IgD-negative memory B cell (primary cell): ENCODE data around the gene KIAA1671. TPM values are rescaled to one million over a fixed set of nuclear protein-coding genes. Genes with fewer than 3 reads are reported as not detected.
A peak's percentile ranks its signal among the peaks of the same experiment; 100 is the strongest.

Source experiments
- H3K27ac Mint-ChIP-seq, 3 donors: one replicate each; pipeline ENCODE4 v1.8.0; 2020 to 2022; ENCODE audit warnings: mild to moderate bottlenecking in 3 of 3, mixed read lengths in 3 of 3, moderate library complexity in 1 of 3
- H3K27me3 Mint-ChIP-seq: one replicate; pipeline ENCODE4 v1.8.0; 2021; ENCODE audit warnings: mixed read lengths
- H3K36me3 Mint-ChIP-seq: one replicate; pipeline ENCODE4 v1.8.0; 2020; ENCODE audit warnings: mild to moderate bottlenecking, mixed read lengths
- H3K4me1 Mint-ChIP-seq, 3 donors: one replicate each; pipeline ENCODE4 v1.8.0; 2020 to 2022; ENCODE audit warnings: mixed read lengths in 3 of 3, mild to moderate bottlenecking in 1 of 3
- H3K4me3 Mint-ChIP-seq, 4 donors: one replicate each; pipeline ENCODE4 v1.8.0; 2020 to 2022; ENCODE audit warnings: mild to moderate bottlenecking in 4 of 4, mixed read lengths in 4 of 4, moderate library complexity in 3 of 4
- H3K9me3 Mint-ChIP-seq, 3 donors: one replicate each; pipeline ENCODE4 v1.8.0; 2020 to 2021; ENCODE audit warnings: mixed read lengths in 3 of 3, mild to moderate bottlenecking in 1 of 3
- polyA plus RNA-seq: library from polyadenylated mRNA; unstranded; fragments of 300-500 nt; fragmentation: Illumina TruSeq; gene quantifications from one replicate; pipeline ENCODE4 v1.2.3, GENCODE V29; 2021

KIAA1671 gene
- polyA plus RNA-seq, 1 donor from 2014 or later = not detected

DNA sequence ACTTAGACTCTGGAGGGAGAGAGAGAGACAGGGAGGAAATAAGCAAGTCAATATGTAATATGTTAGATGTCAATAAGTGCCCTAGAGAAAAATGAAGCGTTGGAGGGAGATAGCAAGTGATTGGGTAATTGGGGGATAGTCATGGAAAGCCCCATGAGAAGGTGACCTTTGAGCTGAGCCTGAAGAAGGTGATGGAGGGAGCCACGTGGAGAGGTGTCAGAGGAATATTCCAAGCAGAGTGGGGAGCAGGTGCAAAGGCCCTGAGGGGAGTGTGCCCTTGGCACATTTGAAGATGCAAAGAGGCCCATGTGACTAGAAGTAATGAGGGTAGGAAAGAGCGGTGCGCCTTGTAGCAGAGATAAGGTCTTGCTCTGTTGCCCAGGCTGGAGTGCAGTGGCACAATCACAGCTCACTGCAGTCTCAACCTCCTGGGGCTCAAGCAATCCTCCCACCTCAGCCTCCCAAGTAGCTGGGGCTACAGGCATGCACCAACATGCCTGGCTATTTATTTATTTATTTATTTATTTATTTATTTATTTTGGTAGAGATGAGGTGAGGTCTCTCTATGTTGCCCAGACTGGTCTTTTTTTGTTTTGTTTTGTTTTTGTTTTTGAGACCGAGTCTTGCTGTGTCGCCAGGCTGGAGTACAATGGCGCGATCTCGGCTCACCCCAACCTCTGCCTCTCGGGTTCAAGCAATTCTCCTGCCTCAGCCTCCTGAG lies 8.1 kb upstream of the KIAA1671 start:
- Mint-ChIP-seq H3K4me1 (peaks cover 0 to 1% (median 0%) of the 10 kb centered on the region in 3 donors), H3K27me3 (peaks cover 18% of the 10 kb centered on the region), H3K4me3 (no peak overlapping the region), H3K9me3 (peaks cover 0 to 4% (median 0%) of the 10 kb centered on the region in 3 donors), H3K36me3 (no peaks in the 10 kb centered on the region), H3K27ac (no peak overlapping the region)

- H3K9me3 Mint-ChIP-seq = peaks cover 0 to 4% (median 0%) of the 10 kb centered on the region in 3 donors
- peaks cover 25% of the 10 kb centered on the region for H3K27me3 Mint-ChIP-seq
- H3K4me1 Mint-ChIP-seq = peaks cover 0 to 1% (median 0%) of the 10 kb centered on the region in 3 donors
- H3K36me3 Mint-ChIP-seq = no peaks in the 10 kb centered on the region
- peak overlapping the region in 1 of 3 donors; percentile 92 for H3K27ac Mint-ChIP-seq
- no peak overlapping the region for H3K4me3 Mint-ChIP-seq
Observed at GRCh38 chr22:24945430-24945829, 7.1 kb upstream of the KIAA1671 start.

DNA sequence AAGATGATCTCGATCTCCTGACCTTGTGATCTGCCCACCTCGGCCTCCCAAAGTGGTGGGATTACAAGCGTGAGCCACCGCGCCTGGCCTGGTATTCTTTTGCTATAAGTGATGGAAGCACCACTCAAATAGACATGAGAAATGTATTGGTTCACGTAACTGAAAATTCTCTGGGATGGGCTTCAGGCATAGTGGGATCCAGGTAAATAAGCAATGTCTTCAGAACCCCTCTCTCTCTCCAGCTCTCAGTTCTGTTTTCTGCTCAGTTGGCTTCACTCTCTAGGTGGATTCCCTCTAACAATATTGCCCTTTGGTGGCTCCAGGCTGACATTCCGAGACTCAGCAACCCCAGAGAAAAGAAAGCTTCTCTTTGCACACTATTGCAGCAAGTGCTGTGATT lies 5.1 kb upstream of the KIAA1671 start:
- H3K27me3 Mint-ChIP-seq = peaks cover 42% of the 10 kb centered on the region
- peak overlapping the region in 1 of 3 donors; percentile 97 for H3K27ac Mint-ChIP-seq
- peaks cover 0 to 4% (median 2%) of the 10 kb centered on the region in 3 donors for H3K9me3 Mint-ChIP-seq
- H3K4me3 Mint-ChIP-seq = no peak overlapping the region
- peaks cover 4 to 5% (median 4%) of the 10 kb centered on the region in 3 donors for H3K4me1 Mint-ChIP-seq
- H3K36me3 Mint-ChIP-seq = peaks cover 2% of the 10 kb centered on the region

GRCh38 chr22:24947881-24948280 lies 4.6 kb upstream of the KIAA1671 start:
- peaks cover 41% of the 10 kb centered on the region for H3K27me3 Mint-ChIP-seq
- peak overlapping the region in 2 of 3 donors; percentile 23 to 97 for H3K27ac Mint-ChIP-seq
- no peak overlapping the region for H3K4me3 Mint-ChIP-seq
- peaks cover 2% of the 10 kb centered on the region for H3K36me3 Mint-ChIP-seq
- peaks cover 0 to 4% (median 2%) of the 10 kb centered on the region in 3 donors for H3K9me3 Mint-ChIP-seq
- peaks cover 4 to 5% (median 4%) of the 10 kb centered on the region in 3 donors for H3K4me1 Mint-ChIP-seq

- peaks cover 45% of the 10 kb centered on the region for H3K27me3 Mint-ChIP-seq
- no peak overlapping the region for H3K27ac Mint-ChIP-seq
- H3K4me1 Mint-ChIP-seq = peaks cover 4 to 7% (median 4%) of the 10 kb centered on the region in 3 donors
Observed at GRCh38 chr22:24948356-24949202, 3.9 kb upstream of the KIAA1671 start.

GRCh38 chr22:24950272-24950902 lies 2.1 kb upstream of the KIAA1671 start:
- Mint-ChIP-seq H3K36me3 (peaks cover 2% of the 10 kb centered on the region), H3K4me3 (no peak overlapping the region), H3K27me3 (peaks cover 48% of the 10 kb centered on the region), H3K27ac (peak overlapping the region in 1 of 3 donors; percentile 47), H3K9me3 (peaks cover 0 to 9% (median 2%) of the 10 kb centered on the region in 3 donors), H3K4me1 (peaks cover 4 to 7% (median 4%) of the 10 kb centered on the region in 3 donors)

More at GRCh38 chr22:24948356-24949202, 3.9 kb upstream of the KIAA1671 start:
- peaks cover 2% of the 10 kb centered on the region for H3K36me3 Mint-ChIP-seq
- peaks cover 0 to 6% (median 2%) of the 10 kb centered on the region in 3 donors for H3K9me3 Mint-ChIP-seq
- H3K4me3 Mint-ChIP-seq = no peak overlapping the region

DNA sequence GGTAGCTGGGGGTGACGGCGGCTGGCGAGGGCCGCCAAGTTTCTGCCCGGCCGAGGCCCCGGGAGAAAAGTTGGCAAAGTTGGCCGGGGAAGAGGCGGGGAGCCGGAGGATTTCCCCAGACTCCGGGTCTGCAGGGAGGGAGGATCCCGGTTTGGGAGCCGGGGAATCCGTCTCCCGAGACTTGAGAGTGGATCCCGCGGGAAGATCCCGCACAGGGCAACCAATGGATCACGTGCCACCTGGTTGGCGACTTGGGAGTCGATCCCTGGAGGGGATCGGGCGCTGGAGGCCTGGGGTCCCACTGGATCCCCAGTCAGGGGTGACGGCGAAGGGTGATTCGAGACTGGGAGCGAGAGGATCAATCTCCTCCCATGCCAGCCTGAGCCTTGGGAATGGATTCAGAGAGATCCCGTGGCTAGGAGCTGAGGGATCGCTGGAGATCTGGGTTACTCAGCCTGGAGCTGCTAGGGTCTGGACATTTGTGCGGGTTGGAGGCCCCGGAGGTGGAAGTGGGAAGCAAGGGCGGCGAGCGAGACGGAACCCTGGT lies 394 bp downstream of the KIAA1671 start:
- peaks cover 3 to 7% (median 4%) of the 10 kb centered on the region in 3 donors for H3K4me1 Mint-ChIP-seq
- peaks cover 46% of the 10 kb centered on the region for H3K27me3 Mint-ChIP-seq

GRCh38 chr22:24953384-24954113 lies 1.0 kb downstream of the KIAA1671 start:
- Mint-ChIP-seq H3K27me3 (peaks cover 44% of the 10 kb centered on the region), H3K4me3 (peak overlapping the region; percentile 12 to 85 (median 46)), H3K27ac (peak overlapping the region in 1 of 3 donors; percentile 71), H3K9me3 (peaks cover 0 to 5% (median 2%) of the 10 kb centered on the region in 3 donors), H3K4me1 (peaks cover 3 to 7% (median 4%) of the 10 kb centered on the region in 3 donors), H3K36me3 (peaks cover 2% of the 10 kb centered on the region)

More for the DNA sequence above, 394 bp downstream of the KIAA1671 start:
- Mint-ChIP-seq H3K36me3 (peaks cover 2% of the 10 kb centered on the region), H3K27ac (peak overlapping the region in 1 of 3 donors; percentile 71), H3K9me3 (peaks cover 0 to 5% (median 2%) of the 10 kb centered on the region in 3 donors), H3K4me3 (peak overlapping the region in 2 of 4 donors; percentile 13 to 85)

DNA sequence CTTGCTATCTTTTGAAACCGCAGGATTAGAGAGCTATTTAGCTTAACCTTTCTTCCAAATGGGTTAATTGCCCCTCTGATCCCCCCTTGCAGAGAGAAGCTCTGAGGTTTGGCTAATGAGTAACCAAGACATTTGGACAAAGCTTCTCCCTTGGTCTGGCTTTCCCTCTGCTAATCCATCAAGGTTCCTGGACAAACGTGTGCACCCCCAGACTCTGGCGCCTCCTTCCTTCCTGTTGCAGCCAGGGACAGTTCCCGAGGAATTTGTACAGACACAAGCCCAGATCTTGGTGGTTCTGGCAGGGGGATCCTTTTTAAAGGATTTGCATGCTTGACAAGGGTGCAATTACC lies 1.6 kb downstream of the KIAA1671 start:
- Mint-ChIP-seq H3K4me1 (peaks cover 3 to 7% (median 4%) of the 10 kb centered on the region in 3 donors), H3K27ac (no peak overlapping the region), H3K9me3 (peaks cover 0 to 5% (median 2%) of the 10 kb centered on the region in 3 donors), H3K36me3 (peaks cover 2% of the 10 kb centered on the region), H3K27me3 (peaks cover 44% of the 10 kb centered on the region), H3K4me3 (peak overlapping the region; percentile 12 to 72 (median 39))

DNA sequence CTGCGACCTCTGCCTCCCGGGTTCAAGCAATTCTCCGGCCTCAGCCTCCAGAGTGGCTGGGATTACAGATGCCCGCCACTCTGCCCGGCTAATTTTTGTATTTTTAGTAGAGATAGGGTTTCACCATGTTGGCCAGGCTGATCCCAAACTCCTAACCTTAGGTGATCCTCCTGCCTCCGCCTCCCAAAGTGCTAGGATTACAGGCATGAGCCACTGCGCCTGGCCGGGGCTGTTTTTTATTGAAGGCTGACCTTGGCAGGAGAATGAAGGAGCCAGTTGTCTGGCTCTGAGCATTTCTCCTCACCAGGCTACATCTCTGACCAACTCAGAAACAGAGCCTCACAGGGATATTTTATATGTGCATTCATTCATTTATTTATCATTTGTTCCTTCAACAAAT lies 2.3 kb downstream of the KIAA1671 start:
- peaks cover 42% of the 10 kb centered on the region for H3K27me3 Mint-ChIP-seq
- H3K4me1 Mint-ChIP-seq = peaks cover 3 to 7% (median 4%) of the 10 kb centered on the region in 3 donors
- H3K36me3 Mint-ChIP-seq = peaks cover 2% of the 10 kb centered on the region
- H3K4me3 Mint-ChIP-seq = no peak overlapping the region
- H3K27ac Mint-ChIP-seq = no peak overlapping the region
- H3K9me3 Mint-ChIP-seq = peaks cover 0 to 6% (median 2%) of the 10 kb centered on the region in 3 donors

DNA sequence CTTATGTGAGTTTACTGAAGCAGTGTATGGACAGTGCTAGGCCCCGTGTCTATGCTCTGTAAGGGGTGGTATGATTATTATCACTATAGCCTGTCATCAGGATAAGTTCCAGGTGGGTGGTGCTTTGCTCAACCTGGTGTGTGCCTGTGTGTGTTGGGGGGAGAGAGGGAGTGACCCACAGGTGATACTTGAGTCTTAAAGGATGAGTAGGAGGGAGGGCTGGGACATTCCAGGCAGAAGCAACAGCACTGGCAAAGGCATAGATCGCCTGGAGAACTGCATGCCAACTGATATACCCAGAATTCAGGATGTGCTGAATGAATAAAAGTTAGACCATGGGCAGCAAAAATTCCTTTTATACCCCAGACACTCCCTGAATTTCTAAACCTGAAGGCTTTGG lies 4.5 kb downstream of the KIAA1671 start:
- peaks cover 28% of the 10 kb centered on the region for H3K27me3 Mint-ChIP-seq
- H3K36me3 Mint-ChIP-seq = peaks cover under 1% of the 10 kb centered on the region
- no peak overlapping the region for H3K27ac Mint-ChIP-seq
- H3K4me3 Mint-ChIP-seq = no peak overlapping the region
- peaks cover 0 to 6% (median 0%) of the 10 kb centered on the region in 3 donors for H3K9me3 Mint-ChIP-seq
- H3K4me1 Mint-ChIP-seq = peaks cover 0 to 2% (median 0%) of the 10 kb centered on the region in 3 donors

- Mint-ChIP-seq H3K27ac (no peak overlapping the region), H3K4me1 (no peaks in the 10 kb centered on the region), H3K27me3 (peaks cover 6% of the 10 kb centered on the region), H3K36me3 (no peaks in the 10 kb centered on the region), H3K4me3 (peak overlapping the region in 1 of 4 donors; percentile 49), H3K9me3 (peaks cover 0 to 2% (median 0%) of the 10 kb centered on the region in 3 donors)
Observed at GRCh38 chr22:24961217-24961844, 8.8 kb downstream of the KIAA1671 start.

DNA sequence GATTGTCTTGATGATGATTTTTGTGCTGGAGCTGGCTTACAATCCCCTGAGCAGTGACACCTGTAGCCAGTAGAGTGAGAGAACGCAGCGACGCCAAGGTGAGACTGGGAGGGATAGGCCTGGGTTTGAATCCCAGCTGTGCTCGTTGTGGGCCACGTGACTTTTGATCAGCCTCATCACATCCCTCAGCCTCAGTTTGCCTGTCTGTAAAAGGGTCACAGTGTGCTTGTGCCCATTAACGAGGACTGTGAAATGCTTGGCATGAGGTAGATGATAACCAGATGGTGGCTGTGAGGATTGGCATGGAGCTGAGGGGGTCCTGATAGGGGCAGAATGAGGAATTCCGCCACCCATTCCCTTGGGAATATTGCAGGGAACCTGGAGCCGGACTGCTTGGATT lies 9.6 kb downstream of the KIAA1671 start:
- no peaks in the 10 kb centered on the region for H3K36me3 Mint-ChIP-seq
- no peak overlapping the region for H3K4me3 Mint-ChIP-seq
- no peaks in the 10 kb centered on the region for H3K4me1 Mint-ChIP-seq
- peaks cover 6% of the 10 kb centered on the region for H3K27me3 Mint-ChIP-seq
- H3K27ac Mint-ChIP-seq = no peak overlapping the region
- H3K9me3 Mint-ChIP-seq = peaks cover 0 to 2% (median 0%) of the 10 kb centered on the region in 3 donors
